Measurements from ENCODE around the gene SNRNP70. TPM values are rescaled to one million over a fixed set of nuclear protein-coding genes. Genes with fewer than 3 reads are reported as not detected.

Gene SNRNP70
- total and polyA plus RNA-seq, 2 of the 13 experiments (the other 11 are each of a cell fraction or from before 2014, with no cell fraction given), result 150 to 210 TPM

- TF ChIP-seq ZBTB14 (CRISPR knock-in tag; IDR thresholded peaks at IDR 0.05) (no peak), STAT5B (CRISPR knock-in tag; IDR thresholded peaks at IDR 0.05) (no peak), KLF13 (CRISPR knock-in tag; IDR thresholded peaks at IDR 0.05) (no peak), JDP2 (CRISPR knock-in tag; IDR thresholded peaks at IDR 0.05; ENCODE audit: borderline replicate concordance) (no peak), DNMT3B (CRISPR knock-in tag; conservative IDR thresholded peaks at IDR 0.05) (no peak), ZFP82 (CRISPR knock-in tag; IDR thresholded peaks at IDR 0.05; ENCODE audit: borderline replicate concordance) (no peak), HES4 (CRISPR knock-in tag; IDR thresholded peaks at IDR 0.05; ENCODE audit: borderline replicate concordance) (no peak), ZNF350 (CRISPR knock-in tag; IDR thresholded peaks at IDR 0.05; ENCODE audit: borderline replicate concordance, low read depth) (peak; percentile 27; the same call in 1 of the 2 replicates), KAT2B (IDR thresholded peaks at IDR 0.05; ENCODE audit: borderline replicate concordance, low read depth, low read length) (no peak), TFE3 (CRISPR knock-in tag; IDR thresholded peaks at IDR 0.05) (peak; percentile 19; the same call in 1 of the 2 replicates), IRF2 (CRISPR knock-in tag; IDR thresholded peaks at IDR 0.05) (no peak), ZNF333 (CRISPR knock-in tag; IDR thresholded peaks at IDR 0.05; ENCODE audit: borderline replicate concordance) (no peak), TAF15 (IDR thresholded peaks at IDR 0.05; ENCODE audit: low read depth, low read length, poor library complexity, severe bottlenecking) (no peak), ZNF563 (CRISPR knock-in tag; IDR thresholded peaks at IDR 0.05) (0 out of 2 replicates have a peak, but pooled peaks have one; percentile 55), ZNF224 (CRISPR knock-in tag; IDR thresholded peaks at IDR 0.05) (no peak), ZBTB4 (CRISPR knock-in tag; IDR thresholded peaks at IDR 0.05; ENCODE audit: borderline replicate concordance) (no peak), PREB (CRISPR knock-in tag; IDR thresholded peaks at IDR 0.05) (no peak), SP140L (CRISPR knock-in tag; IDR thresholded peaks at IDR 0.05; ENCODE audit: borderline replicate concordance) (no peak), SALL2 (CRISPR knock-in tag; IDR thresholded peaks at IDR 0.05) (no peak), MTF1 (CRISPR knock-in tag; IDR thresholded peaks at IDR 0.05) (no peak), IKZF1 (IDR thresholded peaks at IDR 0.05) (no peak)
These were observed 66.2 kb downstream of the SNRNP70 start (continued) for GRCh38 chr19:49151267-49152118.
